Common myeloid progenitor, CD34-positive (primary cell): ENCODE measurements around the gene B3GALNT1.

Experiments used
- CTCF ChIA-PET: fragments of 350-600 bp; sonication (Branson Sonifier 250); formaldehyde crosslinking; loops from one replicate; lab custom pipeline; 2021; ENCODE audit warnings: antibody characterized with exemption; lab: Charles Lee
- POLR2A ChIA-PET: fragments of 350-600 bp; sonication (Branson Sonifier 250); formaldehyde crosslinking; loops from one replicate; lab custom pipeline; 2021; ENCODE audit warnings: antibody characterized with exemption; lab: Charles Lee
- DNase-seq, 3 donors: peaks; one replicate each; pipeline versions ENCODE4 v3.0.0 to v3.0.0-alpha.2; 2013
- H3K27ac ChIP-seq, 2 experiments: 1 replicate in 1 of 2; 2 replicates in 1 of 2; pipeline ENCODE4 v1.7.0; 2013; ENCODE audit warnings: inconsistent platforms in 2 of 2, low read length in 2 of 2, mild to moderate bottlenecking in 2 of 2, low read depth in 1 of 2, moderate library complexity in 1 of 2; ENCODE audit not compliant: severe bottlenecking in 2 of 2, insufficient read depth in 1 of 2, poor library complexity in 1 of 2
- H3K27me3 ChIP-seq, 5 experiments: replicated peaks in 2 of 5; 1 replicate in 3 of 5; 2 replicates in 2 of 5; pipeline versions ENCODE4 v1.6.1 to v1.7.0; 2013; ENCODE audit warnings: low read length in 4 of 5, mild to moderate bottlenecking in 2 of 5, moderate library complexity in 2 of 5, inconsistent platforms in 1 of 5; ENCODE audit not compliant: insufficient read depth in 5 of 5, control insufficient read depth in 4 of 5
- H3K36me3 ChIP-seq, 4 experiments: 1 replicate in 2 of 4; 2 replicates in 2 of 4; pipeline versions ENCODE4 v1.6.1 to v1.7.0; 2013; ENCODE audit warnings: low read length in 3 of 4, control low read depth in 1 of 4, mild to moderate bottlenecking in 1 of 4; ENCODE audit not compliant: control insufficient read depth in 4 of 4, insufficient read depth in 4 of 4
- H3K4me1 ChIP-seq, 4 experiments: 1 replicate in 3 of 4; 2 replicates in 1 of 4; pipeline versions ENCODE4 v1.6.1 to v1.7.1; 2013; ENCODE audit warnings: low read length in 3 of 4, mild to moderate bottlenecking in 3 of 4, control low read depth in 1 of 4, inconsistent platforms in 1 of 4, moderate library complexity in 1 of 4; ENCODE audit not compliant: control insufficient read depth in 4 of 4, insufficient read depth in 4 of 4; ENCODE audit errors: control extremely low read depth in 1 of 4
- H3K4me3 ChIP-seq, 7 experiments: 1 replicate in 4 of 7; 2 replicates in 3 of 7; pipeline versions ENCODE4 v1.5.1 to v1.7.0; 2013; ENCODE audit warnings: mild to moderate bottlenecking in 7 of 7, low read length in 6 of 7, moderate library complexity in 6 of 7, inconsistent platforms in 2 of 7, low read depth in 2 of 7, control low read depth in 1 of 7; ENCODE audit not compliant: insufficient read depth in 4 of 7, control insufficient read depth in 1 of 7; ENCODE audit errors: extremely low read depth in 1 of 7
- H3K9me3 ChIP-seq, 5 experiments: 1 replicate in 4 of 5; 2 replicates in 1 of 5; pipeline versions ENCODE4 v1.6.1 to v1.7.1; 2013; ENCODE audit warnings: low read length in 4 of 5, mild to moderate bottlenecking in 2 of 5, inconsistent platforms in 1 of 5, low read depth in 1 of 5, moderate library complexity in 1 of 5; ENCODE audit not compliant: control insufficient read depth in 4 of 5, insufficient read depth in 2 of 5; ENCODE audit errors: control extremely low read depth in 1 of 5
- WGBS: methylation state at CpG from one replicate; pipeline ENCODE4 v1.1.5; 2013; ENCODE audit not compliant: insufficient coverage; 5-methylcytosine and 5-hydroxymethylcytosine counted together

B3GALNT1 gene

GRCh38 chr3:161051856-161052255, 53.3 kb downstream of the B3GALNT1 start:
- no peak overlapping the region for H3K4me3 ChIP-seq
- no peak for DNase-seq
- H3K4me1 ChIP-seq, result peaks cover 0 to 7% (median 0%) of the 10 kb centered on the region in 4 experiments
- ChIA-PET CTCF (no interaction called here), POLR2A (no interaction called here)
- WGBS, result 100% methylated on average over 5 of the region's 6 CpGs
- no peaks in the 10 kb centered on the region for H3K36me3 ChIP-seq
- no peaks in the 10 kb centered on the region for H3K27me3 ChIP-seq
- H3K9me3 ChIP-seq, result no peaks in the 10 kb centered on the region
- no peak overlapping the region for H3K27ac ChIP-seq

GRCh38 chr3:161050935-161051334, 54.2 kb downstream of the B3GALNT1 start:
- ChIA-PET POLR2A (no interaction called here), CTCF (no interaction called here)
- no peaks in the 10 kb centered on the region for H3K36me3 ChIP-seq
- H3K27ac ChIP-seq, result no peak overlapping the region
- DNase-seq, result peak in 2 of 3 donors; percentile 26 to 79
- no CpG with 5 or more reads among the region's 3 CpGs for WGBS
- no peaks in the 10 kb centered on the region for H3K27me3 ChIP-seq
- H3K9me3 ChIP-seq, result no peaks in the 10 kb centered on the region
- no peak overlapping the region for H3K4me3 ChIP-seq
- peaks cover 0 to 7% (median 0%) of the 10 kb centered on the region in 4 experiments for H3K4me1 ChIP-seq

- DNase-seq, result no peak
- WGBS, result 98% methylated on average over 4 of the region's 4 CpGs
- CTCF ChIA-PET, result no interaction called here
- POLR2A ChIA-PET, result no interaction called here
- Histone ChIP-seq H3K9me3 (no peaks in the 10 kb centered on the region), H3K4me1 (no peaks in the 10 kb centered on the region), H3K36me3 (no peaks in the 10 kb centered on the region), H3K27me3 (no peaks in the 10 kb centered on the region), H3K27ac (no peak overlapping the region), H3K4me3 (no peak overlapping the region)
Observed at GRCh38 chr3:161049683-161050248, 55.4 kb downstream of the B3GALNT1 start.

- Histone ChIP-seq H3K9me3 (no peaks in the 10 kb centered on the region), H3K27me3 (no peaks in the 10 kb centered on the region), H3K27ac (no peak overlapping the region), H3K4me3 (no peak overlapping the region), H3K4me1 (no peaks in the 10 kb centered on the region), H3K36me3 (no peaks in the 10 kb centered on the region)
- POLR2A ChIA-PET, result no interaction called here
- WGBS, result 100% methylated on average over 2 of the region's 5 CpGs
- CTCF ChIA-PET, result no interaction called here
- DNase-seq, result no peak
Observed at GRCh38 chr3:161043336-161044035, 61.7 kb downstream of the B3GALNT1 start.

- Histone ChIP-seq H3K27ac (no peak overlapping the region), H3K4me1 (peaks cover 0 to 2% (median under 1%) of the 10 kb centered on the region in 4 experiments), H3K9me3 (no peaks in the 10 kb centered on the region), H3K4me3 (no peak overlapping the region), H3K36me3 (no peaks in the 10 kb centered on the region), H3K27me3 (no peaks in the 10 kb centered on the region)
- no peak for DNase-seq
- ChIA-PET POLR2A (no interaction called here), CTCF (no interaction called here)
- 100% methylated on average over 1 of the region's 2 CpGs for WGBS
Observed at GRCh38 chr3:161042023-161042501, 63.1 kb downstream of the B3GALNT1 start.

- CTCF ChIA-PET, result interaction anchor here (1.2 kb wide), 1 partner anchor 19 kb away, joined by 3 read pairs; no protein-coding TSS in a partner anchor
- POLR2A ChIA-PET, result no interaction called here
- no peaks in the 10 kb centered on the region for H3K36me3 ChIP-seq
Observed at GRCh38 chr3:161038725-161039124, 66.4 kb downstream of the B3GALNT1 start.

GRCh38 chr3:161035711-161036110, 69.4 kb downstream of the B3GALNT1 start:
- Histone ChIP-seq H3K4me1 (peaks cover 2 to 22% (median 13%) of the 10 kb centered on the region in 4 experiments), H3K36me3 (no peaks in the 10 kb centered on the region), H3K27me3 (no peaks in the 10 kb centered on the region), H3K4me3 (peak overlapping the region in 2 of 7 experiments; percentile 47 to 48), H3K27ac (peak overlapping the region in 1 of 2 experiments; percentile 10), H3K9me3 (no peaks in the 10 kb centered on the region)
- ChIA-PET CTCF (interaction anchor here (0.8 to 1.6 kb wide), 2 partner anchors 53 to 79 kb away, joined by 3 read pairs; no protein-coding TSS in a partner anchor), POLR2A (no interaction called here)
- peak; percentile 63 to 93 (median 87) for DNase-seq
- WGBS, result 0% methylated on average over 1 of the region's 2 CpGs

More at GRCh38 chr3:161038725-161039124, 66.4 kb downstream of the B3GALNT1 start:
- no peak overlapping the region for H3K27ac ChIP-seq
- no peaks in the 10 kb centered on the region for H3K9me3 ChIP-seq
- H3K4me3 ChIP-seq, result no peak overlapping the region
- no peaks in the 10 kb centered on the region for H3K27me3 ChIP-seq
- WGBS, result 100% methylated on average over 1 of the region's 3 CpGs
- DNase-seq, result no peak
- peaks cover 2 to 22% (median 13%) of the 10 kb centered on the region in 4 experiments for H3K4me1 ChIP-seq
